Tibial artery (tissue), 4 donors: ENCODE data around the gene SAA2.

Experiments
- DNase-seq, 2 donors: peaks; one replicate each; pipeline ENCODE4 v3.0.0-alpha.2; 2019
- H3K27ac ChIP-seq, 2 donors: fragments of 200-600 bp; sonication (generic) in 1 of 2; 1 replicate in 1 of 2; 2 replicates in 1 of 2; pipeline ENCODE4 v1.5.1; 2018 to 2019; ENCODE audit warnings: mild to moderate bottlenecking in 1 of 2
- H3K27me3 ChIP-seq, 2 donors: fragments of 200-600 bp; sonication (generic) in 1 of 2; one replicate each; pipeline versions ENCODE4 v1.5.1 to v1.6.0; 2016 to 2019
- H3K36me3 ChIP-seq, 3 donors: fragments of 200-600 bp; sonication (generic) in 2 of 3; one replicate each; pipeline ENCODE4 v1.5.1; 2016 to 2019; ENCODE audit warnings: mild to moderate bottlenecking in 2 of 3
- H3K4me1 ChIP-seq, 4 donors: fragments of 200-600 bp; sonication (generic) in 2 of 4; 1 replicate in 3 of 4; 2 replicates in 1 of 4; pipeline ENCODE4 v1.5.1; 2016 to 2019
- H3K4me3 ChIP-seq, 2 donors: fragments of 200-600 bp; sonication (generic) in 1 of 2; 1 replicate in 1 of 2; 2 replicates in 1 of 2; pipeline ENCODE4 v1.5.1; 2018 to 2019; ENCODE audit warnings: mild to moderate bottlenecking in 2 of 2
- H3K9me3 ChIP-seq, 3 donors: fragments of 200-600 bp; sonication (generic) in 1 of 3; one replicate each; pipeline ENCODE4 v1.5.1; 2016 to 2019
- intact Hi-C: fragments of 100-400 bp; cut with DNase I; formaldehyde crosslinking; loops from one replicate; pipeline ENCODE4 v1.15.0; 2023; ENCODE audit warnings: low total_unique reads
- TF ChIP-seq, protein P1 (sequence below), 2 experiments: fragments of 200-600 bp in 1 of 2; fragments of 450-650 bp in 1 of 2; IDR thresholded peaks; one replicate each; pipeline ENCODE4 v1.5.1; 2017 to 2019; ENCODE audit warnings: antibody characterized with exemption in 2 of 2, mild to moderate bottlenecking in 1 of 2, moderate library complexity in 1 of 2

The SAA2 gene

GRCh38 chr11:18248561-18248960 lies at the start of gene SAA2:
SAA2 (minus strand) TSS chr11:18248668; CDS start chr11:18248011, 657 bp downstream.
- TF ChIP-seq, protein P1, sequence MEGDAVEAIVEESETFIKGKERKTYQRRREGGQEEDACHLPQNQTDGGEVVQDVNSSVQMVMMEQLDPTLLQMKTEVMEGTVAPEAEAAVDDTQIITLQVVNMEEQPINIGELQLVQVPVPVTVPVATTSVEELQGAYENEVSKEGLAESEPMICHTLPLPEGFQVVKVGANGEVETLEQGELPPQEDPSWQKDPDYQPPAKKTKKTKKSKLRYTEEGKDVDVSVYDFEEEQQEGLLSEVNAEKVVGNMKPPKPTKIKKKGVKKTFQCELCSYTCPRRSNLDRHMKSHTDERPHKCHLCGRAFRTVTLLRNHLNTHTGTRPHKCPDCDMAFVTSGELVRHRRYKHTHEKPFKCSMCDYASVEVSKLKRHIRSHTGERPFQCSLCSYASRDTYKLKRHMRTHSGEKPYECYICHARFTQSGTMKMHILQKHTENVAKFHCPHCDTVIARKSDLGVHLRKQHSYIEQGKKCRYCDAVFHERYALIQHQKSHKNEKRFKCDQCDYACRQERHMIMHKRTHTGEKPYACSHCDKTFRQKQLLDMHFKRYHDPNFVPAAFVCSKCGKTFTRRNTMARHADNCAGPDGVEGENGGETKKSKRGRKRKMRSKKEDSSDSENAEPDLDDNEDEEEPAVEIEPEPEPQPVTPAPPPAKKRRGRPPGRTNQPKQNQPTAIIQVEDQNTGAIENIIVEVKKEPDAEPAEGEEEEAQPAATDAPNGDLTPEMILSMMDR (IDR thresholded peaks at IDR 0.05) = no peak
- no peak for DNase-seq
- Histone ChIP-seq H3K27me3 (no peaks in the 10 kb centered on the region), H3K4me1 (no peaks in the 10 kb centered on the region), H3K4me3 (no peak within 1 kb of the TSS), H3K27ac (no peak within 1 kb of the TSS), H3K36me3 (no peaks in the 10 kb centered on the region), H3K9me3 (no peaks in the 10 kb centered on the region)
- intact Hi-C loops = no loop called here

GRCh38 chr11:18295316-18295715 lies 46.8 kb upstream of the SAA2 start:
- intact Hi-C loops = loop anchor here (10.0 kb wide), 1 partner anchor 199 kb away; no protein-coding TSS in a partner anchor
- no peak for DNase-seq
- Histone ChIP-seq H3K27me3 (no peaks in the 10 kb centered on the region), H3K4me3 (no peak overlapping the region), H3K36me3 (peaks cover 82 to 100% (median 84%) of the 10 kb centered on the region in 3 donors), H3K27ac (no peak overlapping the region), H3K9me3 (no peaks in the 10 kb centered on the region), H3K4me1 (no peaks in the 10 kb centered on the region)
- TF ChIP-seq, protein P1 (IDR thresholded peaks at IDR 0.05) = no peak

GRCh38 chr11:18294862-18295261 lies 46.4 kb upstream of the SAA2 start:
- intact Hi-C loops = loop anchor here (10.0 kb wide), 1 partner anchor 200 kb away; no protein-coding TSS in a partner anchor
- no peak for DNase-seq
- H3K4me1 ChIP-seq = no peaks in the 10 kb centered on the region
- H3K4me3 ChIP-seq = no peak overlapping the region
- H3K27me3 ChIP-seq = no peaks in the 10 kb centered on the region
- H3K36me3 ChIP-seq = peaks cover 82 to 100% (median 87%) of the 10 kb centered on the region in 3 donors
- H3K27ac ChIP-seq = no peak overlapping the region
- TF ChIP-seq, protein P1 (IDR thresholded peaks at IDR 0.05) = no peak
- H3K9me3 ChIP-seq = no peaks in the 10 kb centered on the region

- Histone ChIP-seq H3K36me3 (peaks cover 79 to 95% (median 83%) of the 10 kb centered on the region in 3 donors), H3K27me3 (no peaks in the 10 kb centered on the region), H3K4me1 (no peaks in the 10 kb centered on the region), H3K9me3 (no peaks in the 10 kb centered on the region), H3K4me3 (no peak overlapping the region), H3K27ac (no peak overlapping the region)
- no peak for DNase-seq
- TF ChIP-seq, protein P1 (IDR thresholded peaks at IDR 0.05) = no peak
- intact Hi-C loops = no loop called here
Measured at GRCh38 chr11:18288911-18289310, 40.4 kb upstream of the SAA2 start.

- no peaks in the 10 kb centered on the region for H3K9me3 ChIP-seq
- no peak overlapping the region for H3K27ac ChIP-seq
- no peaks in the 10 kb centered on the region for H3K27me3 ChIP-seq
- H3K4me3 ChIP-seq = no peak overlapping the region
- TF ChIP-seq, protein P1 (IDR thresholded peaks at IDR 0.05) = no peak
- H3K36me3 ChIP-seq = peaks cover 73 to 93% (median 85%) of the 10 kb centered on the region in 3 donors
- intact Hi-C loops = no loop called here
- no peak for DNase-seq
- H3K4me1 ChIP-seq = no peaks in the 10 kb centered on the region
Measured at GRCh38 chr11:18285841-18286240, 37.4 kb upstream of the SAA2 start.

DNA sequence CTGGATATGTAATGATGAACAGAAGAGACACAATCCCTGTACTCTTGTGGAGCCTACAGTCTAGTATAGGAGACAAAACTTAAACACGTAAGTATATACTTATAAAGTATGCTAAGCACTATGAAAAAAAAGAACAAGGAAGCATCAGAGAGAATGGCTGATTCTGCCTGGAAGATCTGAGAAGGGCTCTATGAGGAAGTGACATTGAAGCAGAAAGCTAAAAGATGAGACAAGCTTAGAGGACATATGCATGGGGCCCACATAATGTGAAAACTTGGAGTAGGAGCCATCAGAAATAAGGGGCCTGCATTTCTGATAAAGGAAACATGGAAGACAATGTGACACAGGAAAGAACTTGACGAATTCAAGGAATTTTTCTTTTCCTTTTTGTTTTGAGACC lies 34.2 kb upstream of the SAA2 start:
- Histone ChIP-seq H3K27me3 (no peaks in the 10 kb centered on the region), H3K36me3 (peaks cover 75 to 98% (median 81%) of the 10 kb centered on the region in 3 donors), H3K4me3 (no peak overlapping the region), H3K4me1 (no peaks in the 10 kb centered on the region), H3K27ac (no peak overlapping the region), H3K9me3 (no peaks in the 10 kb centered on the region)
- intact Hi-C loops = no loop called here
- TF ChIP-seq, protein P1 (IDR thresholded peaks at IDR 0.05) = no peak
- DNase-seq = no peak
